Activated CD8-positive, alpha-beta T cell treated with anti-CD3 and anti-CD28 coated beads for 36 hours (primary cell): ENCODE data around the gene CRISP3. TPM values are rescaled to one million over a fixed set of nuclear protein-coding genes. Genes with fewer than 3 reads are reported as not detected.

ENCODE experiments used
- ATAC-seq: fragments of 200-7000 bp; cut with Tn5 transposase; one replicate; pipeline ENCODE4 v1.10.0; 2021; ENCODE audit warnings: mild to moderate bottlenecking, moderate library complexity
- CTCF ChIA-PET: fragments of 350-600 bp; sonication (Branson Sonifier 250); formaldehyde crosslinking; loops from one replicate; lab custom pipeline; 2021; ENCODE audit warnings: antibody characterized with exemption; lab: Charles Lee
- POLR2A ChIA-PET: fragments of 350-600 bp; sonication (Branson Sonifier 250); formaldehyde crosslinking; loops from one replicate; lab custom pipeline; 2021; ENCODE audit warnings: antibody characterized with exemption; lab: Charles Lee
- DNase-seq: peaks from one replicate; pipeline ENCODE4 v3.0.0-alpha.2; 2020
- H3K27ac Mint-ChIP-seq: one replicate; pipeline ENCODE4 v1.8.0; 2021; ENCODE audit warnings: mild to moderate bottlenecking, mixed read lengths
- H3K27me3 Mint-ChIP-seq: one replicate; pipeline ENCODE4 v1.8.0; 2021; ENCODE audit warnings: mixed read lengths
- H3K36me3 Mint-ChIP-seq: one replicate; pipeline ENCODE4 v1.8.0; 2021; ENCODE audit warnings: low read depth, mixed read lengths
- H3K4me1 Mint-ChIP-seq: one replicate; pipeline ENCODE4 v1.8.0; 2021; ENCODE audit warnings: low read depth, mixed read lengths
- H3K4me3 Mint-ChIP-seq: one replicate; pipeline ENCODE4 v1.8.0; 2021; ENCODE audit warnings: mild to moderate bottlenecking, moderate library complexity, mixed read lengths
- H3K9me3 Mint-ChIP-seq: one replicate; pipeline ENCODE4 v1.8.0; 2021; ENCODE audit warnings: mixed read lengths
- CTCF ChIP-seq: fragments of 200-600 bp; IDR thresholded peaks from one replicate; pipeline ENCODE4 v1.8.0; 2022; ENCODE audit warnings: antibody characterized with exemption, mild to moderate bottlenecking
- intact Hi-C: fragments of 100-400 bp; cut with micrococcal nuclease; formaldehyde crosslinking; loops from one replicate; pipeline ENCODE4 v1.10.0; 2022
- total RNA-seq, 2 experiments: library from RNA; stranded (reverse); gene quantifications; one replicate each; pipeline ENCODE4 v1.2.3, GENCODE V29; 2021

The CRISP3 gene
- not detected for total RNA-seq

- no peak within 1 kb of the TSS for H3K4me3 Mint-ChIP-seq
- POLR2A ChIA-PET, result interaction anchor here (0.6 kb wide), 1 partner anchor 176 kb away, joined by 3 read pairs; no protein-coding TSS in a partner anchor
- TF ChIP-seq CTCF, result no peak
- intact Hi-C loops, result no loop called here
- ATAC-seq, result no peak
- H3K36me3 Mint-ChIP-seq, result no peaks in the 10 kb centered on the region
- CTCF ChIA-PET, result no interaction called here
- no peaks in the 10 kb centered on the region for H3K9me3 Mint-ChIP-seq
- H3K4me1 Mint-ChIP-seq, result no peaks in the 10 kb centered on the region
- no peak for DNase-seq
- H3K27me3 Mint-ChIP-seq, result no peaks in the 10 kb centered on the region
- H3K27ac Mint-ChIP-seq, result no peak within 1 kb of the TSS
These were observed at the start of gene CRISP3 for GRCh38 chr6:49744259-49744658. Gene CRISP3, minus strand, starts transcription at chr6:49744388. Its CDS starts 21 bp downstream, at chr6:49744367.

GRCh38 chr6:49790341-49790740, 46.2 kb upstream of the CRISP3 start:
- Mint-ChIP-seq H3K4me3 (no peak overlapping the region), H3K9me3 (peaks cover 4% of the 10 kb centered on the region), H3K27ac (no peak overlapping the region), H3K4me1 (no peaks in the 10 kb centered on the region), H3K27me3 (no peaks in the 10 kb centered on the region), H3K36me3 (no peaks in the 10 kb centered on the region)
- POLR2A ChIA-PET, result no interaction called here
- TF ChIP-seq CTCF, result no peak
- CTCF ChIA-PET, result no interaction called here
- ATAC-seq (no peak), DNase-seq (no peak)
- intact Hi-C loops, result no loop called here

GRCh38 chr6:49787176-49787575, 43.0 kb upstream of the CRISP3 start, which contains the start of gene PGK2:
Gene PGK2, minus strand, starts transcription at chr6:49787285. Its CDS starts 98 bp downstream, at chr6:49787187.
- H3K4me1 Mint-ChIP-seq, result no peaks in the 10 kb centered on the region
- ATAC-seq (no peak), DNase-seq (no peak)
- intact Hi-C loops, result no loop called here
- no peaks in the 10 kb centered on the region for H3K36me3 Mint-ChIP-seq
- peaks cover 4% of the 10 kb centered on the region for H3K9me3 Mint-ChIP-seq
- no peak within 1 kb of the TSS for H3K4me3 Mint-ChIP-seq
- H3K27ac Mint-ChIP-seq, result no peak within 1 kb of the TSS
- ChIA-PET POLR2A (no interaction called here), CTCF (interaction anchor here (0.6 kb wide), 1 partner anchor 137 kb away, joined by 3 read pairs; no protein-coding TSS in a partner anchor)
- H3K27me3 Mint-ChIP-seq, result no peaks in the 10 kb centered on the region
- no peak for TF ChIP-seq CTCF

GRCh38 chr6:49784272-49784671, 40.1 kb upstream of the CRISP3 start:
- Mint-ChIP-seq H3K27me3 (no peaks in the 10 kb centered on the region), H3K36me3 (no peaks in the 10 kb centered on the region), H3K4me3 (no peak overlapping the region), H3K27ac (no peak overlapping the region), H3K4me1 (no peaks in the 10 kb centered on the region), H3K9me3 (peaks cover 4% of the 10 kb centered on the region)
- ATAC-seq (no peak), DNase-seq (no peak)
- intact Hi-C loops, result no loop called here
- POLR2A ChIA-PET, result no interaction called here
- CTCF ChIA-PET, result no interaction called here
- TF ChIP-seq CTCF, result no peak

- intact Hi-C loops, result no loop called here
- DNase-seq (no peak), ATAC-seq (no peak)
- Mint-ChIP-seq H3K27ac (no peak overlapping the region), H3K27me3 (no peaks in the 10 kb centered on the region), H3K4me3 (no peak overlapping the region), H3K9me3 (peaks cover 4% of the 10 kb centered on the region), H3K36me3 (no peaks in the 10 kb centered on the region), H3K4me1 (no peaks in the 10 kb centered on the region)
- no peak for TF ChIP-seq CTCF
- POLR2A ChIA-PET, result no interaction called here
- CTCF ChIA-PET, result no interaction called here
These were observed 38.5 kb upstream of the CRISP3 start for GRCh38 chr6:49782725-49783124.
